Measurements from ENCODE around the gene RNF112. TPM values are rescaled to one million over a fixed set of nuclear protein-coding genes. Genes with fewer than 3 reads are reported as not detected.
"Not testable (repeated sequence)": the region's sequence is repeated elsewhere in the genome, so short reads cannot be mapped to it uniquely, and the experiment has no call there.

RNF112 gene
- total RNA-seq, 8 experiments from 2014 or later = 0.35 to 3.7 (median 1.7) TPM; not detected in 1

DNA sequence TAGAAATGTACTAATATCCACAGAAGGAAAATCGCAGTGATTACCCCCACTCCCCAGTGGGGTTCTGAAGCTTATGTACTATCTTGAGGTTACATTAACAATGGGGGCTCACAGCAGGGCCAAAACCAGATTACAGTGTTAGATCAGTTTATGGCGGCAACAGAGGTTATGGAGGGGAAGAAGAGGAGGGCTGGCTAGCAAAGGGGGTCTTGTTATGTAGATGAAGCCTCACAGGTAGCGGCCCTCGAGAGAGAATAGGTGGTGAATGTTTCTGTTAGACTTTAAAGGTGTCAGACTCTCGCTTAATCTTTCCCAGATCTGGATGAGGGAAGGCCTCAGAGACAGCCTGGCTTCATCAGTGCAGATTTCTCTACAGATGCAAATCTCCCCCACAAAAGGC lies 22.2 kb downstream of the RNF112 start:
- in situ Hi-C loops (cut with MboI; ENCODE audit: low pct_unique_long_range_greater_than_20kb in 2 of 9, low sequenced_read_pairs in 9 of 9, unreplicated experiment in 9 of 9) = loop anchor here in 2 of 9 experiments (10.0 to 25.0 kb wide), 2 partner anchors 68 to 171 kb away; partner anchors contain the start of gene B9D1 (in 1 of the 2)
- H3K4me3 ChIP-seq = no peak overlapping the region
- peaks cover 13 to 28% of the 10 kb centered on the region in 2 donors for H3K4me1 ChIP-seq (replicated peaks in 1 of 2)
- 0 to 87% (median 48%) methylated on average over 1 to 5 of the region's 5 CpGs; no CpG with 5 or more reads in 4 of the 10 experiments for WGBS, 10 experiments
- no peak overlapping the region for H3K27ac ChIP-seq
- ATAC-seq (replicated peaks in 6 of 8) = no peak

- H3K4me1 ChIP-seq (replicated peaks in 1 of 2) = peaks cover 13 to 28% of the 10 kb centered on the region in 2 donors
- WGBS, 10 experiments = 14 to 83% (median 67%) methylated on average over 1 to 2 of the region's 2 CpGs; no CpG with 5 or more reads in 5 of the 10 experiments
- in situ Hi-C loops (cut with MboI; ENCODE audit: low pct_unique_long_range_greater_than_20kb in 2 of 9, low sequenced_read_pairs in 9 of 9, unreplicated experiment in 9 of 9) = loop anchor here in 2 of 9 experiments (10.0 to 25.0 kb wide), 2 partner anchors 69 to 172 kb away; partner anchors contain the start of gene B9D1 (in 1 of the 2)
- no peak overlapping the region for H3K4me3 ChIP-seq
- ATAC-seq (replicated peaks in 6 of 8) = no peak
- H3K27ac ChIP-seq = no peak overlapping the region
Measured at GRCh38 chr17:19433727-19434340, 22.8 kb downstream of the RNF112 start.

DNA sequence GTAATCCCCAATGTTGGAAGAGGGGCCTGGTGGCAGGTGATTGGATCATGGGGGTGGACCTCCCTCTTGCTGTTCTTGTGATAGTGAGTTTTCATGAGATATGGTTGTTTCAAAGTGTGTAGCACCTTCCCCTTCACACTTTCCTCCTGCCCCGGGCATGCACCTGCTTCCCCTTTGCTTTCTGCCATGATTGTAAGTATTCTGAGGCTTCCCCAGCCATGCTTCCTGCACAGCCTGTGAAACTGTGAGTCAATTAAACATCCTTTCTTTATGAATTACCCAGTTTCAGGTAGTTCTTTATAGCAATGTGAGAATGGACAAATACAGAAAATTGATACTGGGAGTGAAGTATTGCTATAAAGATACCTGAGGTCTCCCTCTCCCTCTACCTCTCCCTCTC lies 29.4 kb downstream of the RNF112 start:
- ATAC-seq (replicated peaks in 6 of 8) = no peak
- Histone ChIP-seq H3K4me3 (no peak overlapping the region), H3K27ac (no peak overlapping the region), H3K4me1 (replicated peaks in 1 of 2) (no peaks in the 10 kb centered on the region)
- WGBS, 10 experiments = 75 to 100% (median 100%) methylated on average over 1 of the region's 1 CpG; no CpG with 5 or more reads in 3 of the 10 experiments
- in situ Hi-C loops (cut with MboI; ENCODE audit: low pct_unique_long_range_greater_than_20kb in 2 of 9, low sequenced_read_pairs in 9 of 9, unreplicated experiment in 9 of 9) = loop anchor here in 1 of 9 experiments (25.0 kb wide), 1 partner anchor 178 kb away; no protein-coding TSS in a partner anchor

- WGBS, 10 experiments = no CpG with 5 or more reads among the region's 25 CpGs
- not testable (repeated sequence) for H3K4me3 ChIP-seq; ATAC-seq (replicated peaks in 6 of 8); H3K4me1 ChIP-seq (replicated peaks in 1 of 2); H3K27ac ChIP-seq
- in situ Hi-C loops (cut with MboI; ENCODE audit: low pct_unique_long_range_greater_than_20kb in 2 of 9, low sequenced_read_pairs in 9 of 9, unreplicated experiment in 9 of 9) = loop anchor here in 1 of 9 experiments (25.0 kb wide), 1 partner anchor 179 kb away; no protein-coding TSS in a partner anchor
Measured at GRCh38 chr17:19441288-19441687, 30.3 kb downstream of the RNF112 start.

DNA sequence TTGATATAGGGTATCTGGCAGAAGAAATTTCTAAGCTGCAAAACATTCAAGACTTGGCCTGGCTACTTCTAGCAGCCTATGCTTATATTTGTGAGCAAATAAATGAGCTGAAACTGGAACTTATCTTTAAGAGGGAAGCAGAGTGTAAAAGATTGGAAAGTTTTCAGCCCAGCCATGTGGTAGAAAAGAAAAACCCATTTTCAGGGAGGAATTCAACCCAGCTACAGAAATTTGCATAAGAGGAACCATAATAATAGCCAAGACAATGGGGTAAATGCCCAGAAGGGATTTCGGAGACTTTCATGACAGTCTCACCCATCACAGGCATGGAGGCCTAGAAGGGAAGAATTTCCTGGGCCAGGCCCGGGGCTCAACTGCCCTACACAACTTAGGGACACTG lies 31.7 kb downstream of the RNF112 start:
- no peak for ATAC-seq (replicated peaks in 6 of 8)

DNA sequence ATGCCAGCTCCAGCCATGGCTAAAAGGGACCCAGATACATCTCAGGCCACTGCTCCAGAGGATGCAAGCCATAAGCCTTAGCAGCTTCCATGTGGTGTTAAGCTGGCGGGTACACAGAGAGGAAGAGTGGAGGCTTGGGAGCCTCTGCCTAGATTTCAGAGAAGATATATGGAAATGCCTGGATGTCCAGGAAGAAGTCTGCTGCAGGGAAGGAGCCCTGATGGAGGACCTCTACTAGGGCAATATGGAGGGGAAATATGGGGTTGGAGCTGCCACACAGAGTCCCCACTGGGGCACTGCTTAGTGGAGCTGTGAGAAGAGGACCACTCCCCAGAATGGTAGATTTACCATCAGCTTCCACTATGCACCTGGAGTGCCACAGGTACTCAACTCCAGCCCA lies 32.1 kb downstream of the RNF112 start:
- Histone ChIP-seq H3K4me3 (no peak overlapping the region), H3K27ac (no peak overlapping the region), H3K4me1 (replicated peaks in 1 of 2) (peaks cover 12 to 13% of the 10 kb centered on the region in 2 donors)
- ATAC-seq (replicated peaks in 6 of 8) = no peak
- in situ Hi-C loops (cut with MboI; ENCODE audit: low pct_unique_long_range_greater_than_20kb in 2 of 9, low sequenced_read_pairs in 9 of 9, unreplicated experiment in 9 of 9) = loop anchor here in 1 of 9 experiments (25.0 kb wide), 1 partner anchor 181 kb away; no protein-coding TSS in a partner anchor
- 100% methylated on average over 1 of the region's 1 CpG; no CpG with 5 or more reads in 7 of the 10 experiments for WGBS, 10 experiments

More for the DNA sequence above, 31.7 kb downstream of the RNF112 start:
- in situ Hi-C loops (cut with MboI; ENCODE audit: low pct_unique_long_range_greater_than_20kb in 2 of 9, low sequenced_read_pairs in 9 of 9, unreplicated experiment in 9 of 9) = loop anchor here in 1 of 9 experiments (25.0 kb wide), 1 partner anchor 180 kb away; no protein-coding TSS in a partner anchor
- Histone ChIP-seq H3K27ac (no peak overlapping the region), H3K4me1 (replicated peaks in 1 of 2) (peaks cover 8% of the 10 kb centered on the region in 2 donors), H3K4me3 (no peak overlapping the region)
- WGBS, 10 experiments = 0 to 100% (median 51%) methylated on average over 1 to 2 of the region's 2 CpGs; no CpG with 5 or more reads in 4 of the 10 experiments

GRCh38 chr17:19445105-19445504 lies 34.1 kb downstream of the RNF112 start:
- no peak overlapping the region for H3K27ac ChIP-seq
- H3K4me1 ChIP-seq (replicated peaks in 1 of 2) = peaks cover 24 to 25% of the 10 kb centered on the region in 2 donors
- in situ Hi-C loops (cut with MboI; ENCODE audit: low pct_unique_long_range_greater_than_20kb in 2 of 9, low sequenced_read_pairs in 9 of 9, unreplicated experiment in 9 of 9) = loop anchor here in 2 of 9 experiments (5.0 to 25.0 kb wide), 3 partner anchors 68 to 183 kb away; partner anchors contain the start of genes B9D1 (in 1 of the 2) and MAPK7 (in 1 of the 2)
- no peak for ATAC-seq (replicated peaks in 6 of 8)
- WGBS, 10 experiments = 67 to 100% (median 86%) methylated on average over 1 to 2 of the region's 2 CpGs
- H3K4me3 ChIP-seq = no peak overlapping the region

- H3K27ac ChIP-seq; ATAC-seq (replicated peaks in 6 of 8); H3K4me3 ChIP-seq: not testable (repeated sequence)
- in situ Hi-C loops (cut with MboI; ENCODE audit: low pct_unique_long_range_greater_than_20kb in 2 of 9, low sequenced_read_pairs in 9 of 9, unreplicated experiment in 9 of 9) = loop anchor here in 2 of 9 experiments (5.0 to 25.0 kb wide), 3 partner anchors 69 to 184 kb away; partner anchors contain the start of genes B9D1 (in 1 of the 2) and MAPK7 (in 1 of the 2)
- 0 to 72% (median 36%) methylated on average over 1 to 5 of the region's 26 CpGs; no CpG with 5 or more reads in 2 of the 10 experiments for WGBS, 10 experiments
- H3K4me1 ChIP-seq (replicated peaks in 1 of 2) = peaks cover 24 to 25% of the 10 kb centered on the region in 2 donors
Measured at GRCh38 chr17:19446577-19446976, 35.5 kb downstream of the RNF112 start.

DNA sequence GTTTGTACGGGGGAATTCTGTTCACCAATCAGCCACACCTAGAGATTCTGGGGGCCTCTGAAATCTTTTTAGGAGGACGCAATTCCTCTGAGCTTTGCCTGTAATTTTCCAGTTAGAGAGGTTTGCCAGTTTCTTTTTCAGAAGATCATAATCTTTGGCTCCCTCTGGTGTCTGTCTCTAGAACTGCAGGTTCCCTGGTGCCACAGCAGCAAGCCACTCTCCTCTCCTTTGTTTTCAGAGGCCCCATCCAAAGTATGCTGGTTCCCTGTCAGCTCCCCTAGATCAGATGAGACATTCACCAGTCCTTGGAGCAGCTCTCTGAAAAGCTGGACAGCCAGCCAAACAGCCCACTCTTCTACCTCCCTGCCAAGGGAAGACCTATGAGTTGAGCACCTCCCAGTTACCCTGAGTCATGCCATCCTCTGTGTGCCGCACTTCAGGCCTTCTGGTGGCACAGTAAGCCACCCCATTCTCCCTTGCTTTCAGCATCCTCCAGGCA lies 36.1 kb downstream of the RNF112 start:
- Histone ChIP-seq H3K4me1 (replicated peaks in 1 of 2) (peaks cover 24 to 25% of the 10 kb centered on the region in 2 donors), H3K4me3 (no peak overlapping the region), H3K27ac (no peak overlapping the region)
- ATAC-seq (replicated peaks in 6 of 8) = peak in 7 of 8 experiments; percentile 5 to 49 (median 39)
- WGBS, 10 experiments = 0 to 60% (median 0%) methylated on average over 1 to 3 of the region's 3 CpGs; no CpG with 5 or more reads in 1 of the 10 experiments
- in situ Hi-C loops (cut with MboI; ENCODE audit: low pct_unique_long_range_greater_than_20kb in 2 of 9, low sequenced_read_pairs in 9 of 9, unreplicated experiment in 9 of 9) = loop anchor here in 2 of 9 experiments (5.0 to 25.0 kb wide), 3 partner anchors 70 to 185 kb away; partner anchors contain the start of genes B9D1 (in 1 of the 2) and MAPK7 (in 1 of the 2)

DNA sequence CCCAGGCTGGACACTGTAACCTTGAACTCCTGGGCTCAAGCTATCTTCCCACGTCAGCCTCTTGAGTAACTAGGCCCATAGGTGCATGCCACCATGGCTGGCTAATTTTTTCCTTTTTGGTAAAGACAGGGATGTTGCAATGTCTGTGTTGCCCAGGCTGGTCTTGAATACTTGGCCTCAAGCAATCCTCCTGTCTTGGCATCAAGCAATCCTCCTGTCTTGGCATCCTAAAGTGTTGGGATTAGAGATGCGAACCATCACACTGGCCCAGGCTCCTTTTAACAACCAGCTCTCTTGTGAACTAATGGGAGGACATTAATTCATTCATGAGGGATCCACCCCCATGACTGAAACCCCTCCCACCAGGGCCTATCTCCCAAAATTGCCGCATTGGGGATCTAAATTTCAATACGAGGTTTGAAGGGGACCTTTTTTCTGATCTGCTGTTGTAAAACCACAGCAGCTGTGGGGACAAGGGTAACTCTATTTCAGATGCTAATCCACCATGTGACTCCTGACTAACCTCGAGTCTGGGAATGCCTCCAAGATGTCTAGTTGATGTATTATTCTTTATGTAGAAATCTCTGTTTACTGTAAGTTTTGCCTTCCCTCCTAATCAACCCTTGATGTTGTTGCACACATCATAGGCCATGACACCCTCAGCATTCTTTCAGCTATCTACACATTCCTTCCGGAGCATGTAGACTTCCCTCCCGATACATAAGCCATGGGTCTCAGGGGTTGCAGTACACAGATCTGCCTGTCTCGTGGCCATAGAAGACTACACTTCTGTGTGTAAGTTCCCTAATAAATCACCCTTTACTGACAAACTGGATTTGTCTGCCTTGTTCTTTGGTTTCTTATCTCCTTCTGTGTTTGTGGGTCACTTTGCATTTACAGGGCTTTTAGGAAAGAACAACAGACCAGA lies 37.6 kb downstream of the RNF112 start:
- H3K4me1 ChIP-seq (replicated peaks in 1 of 2) = peaks cover 24 to 25% of the 10 kb centered on the region in 2 donors
- in situ Hi-C loops (cut with MboI; ENCODE audit: low pct_unique_long_range_greater_than_20kb in 2 of 9, low sequenced_read_pairs in 9 of 9, unreplicated experiment in 9 of 9) = loop anchor here in 2 of 9 experiments (5.0 to 25.0 kb wide), 3 partner anchors 71 to 186 kb away; partner anchors contain the start of genes B9D1 (in 1 of the 2) and MAPK7 (in 1 of the 2)
- H3K4me3 ChIP-seq = no peak overlapping the region
- 0 to 70% (median 28%) methylated on average over 1 to 6 of the region's 8 CpGs for WGBS, 10 experiments
- peak; percentile 90 to 95 (median 94) for ATAC-seq (replicated peaks in 6 of 8)
- H3K27ac ChIP-seq = peak overlapping the region; percentile 28 to 58

DNA sequence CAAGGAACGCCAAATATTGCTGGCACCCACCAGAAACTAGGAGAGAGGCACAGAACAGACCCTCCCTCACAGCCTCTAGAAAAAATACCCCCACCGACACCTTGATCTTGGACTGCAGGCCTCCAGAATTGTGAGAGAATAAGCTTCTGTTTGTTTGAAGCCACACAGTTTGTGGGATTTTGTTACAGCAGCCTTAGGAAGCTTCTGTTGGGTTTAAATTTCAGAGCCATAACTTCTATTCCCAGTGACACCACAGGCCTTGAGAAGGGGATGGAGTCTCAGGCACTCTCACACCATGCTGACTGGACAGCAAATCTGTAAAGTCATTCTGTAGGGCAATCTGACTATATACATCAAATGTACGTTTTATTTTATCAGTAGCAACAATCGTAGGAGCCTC lies 38.6 kb downstream of the RNF112 start:
- no peak for ATAC-seq (replicated peaks in 6 of 8)
- peak overlapping the region in 1 of 2 donors; percentile 6 for H3K27ac ChIP-seq
- H3K4me3 ChIP-seq = no peak overlapping the region
- peaks cover 24 to 25% of the 10 kb centered on the region in 2 donors for H3K4me1 ChIP-seq (replicated peaks in 1 of 2)
- in situ Hi-C loops (cut with MboI; ENCODE audit: low pct_unique_long_range_greater_than_20kb in 2 of 9, low sequenced_read_pairs in 9 of 9, unreplicated experiment in 9 of 9) = loop anchor here in 3 of 9 experiments (5.0 to 25.0 kb wide), 4 partner anchors 72 to 187 kb away; partner anchors contain the start of genes B9D1 (in 2 of the 3) and MAPK7 (in 1 of the 3)
- whole genome bisulfite sequencing, 10 experiments = 71 to 100% (median 94%) methylated on average over 1 to 4 of the region's 4 CpGs; no CpG with 5 or more reads in 1 of the 10 experiments

DNA sequence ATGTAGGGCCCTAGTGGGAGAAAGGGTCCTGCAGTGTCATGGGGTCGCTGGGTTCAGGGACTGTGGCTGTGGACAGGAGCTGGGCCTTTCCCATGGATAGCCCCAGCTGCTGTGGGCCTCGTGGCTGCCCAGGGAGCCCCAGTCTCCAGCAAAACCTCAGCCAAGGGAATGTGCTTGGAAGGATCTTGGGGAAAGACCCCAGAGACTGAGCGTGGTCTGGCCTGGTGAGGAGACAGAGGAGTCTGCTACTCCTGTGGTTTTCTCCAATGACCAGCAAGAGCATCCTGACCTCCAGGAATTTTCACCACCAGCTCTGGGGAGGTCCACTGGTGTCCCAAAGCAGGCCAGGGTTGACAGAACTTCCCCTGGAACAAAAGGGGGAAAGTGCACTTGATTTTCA lies 42.3 kb downstream of the RNF112 start:
- no peak for ATAC-seq (replicated peaks in 6 of 8)
- in situ Hi-C loops (cut with MboI; ENCODE audit: low pct_unique_long_range_greater_than_20kb in 2 of 9, low sequenced_read_pairs in 9 of 9, unreplicated experiment in 9 of 9) = loop anchor here in 1 of 9 experiments (25.0 kb wide), 1 partner anchor 91 kb away; the partner anchor contains the start of gene B9D1
- no peak overlapping the region for H3K4me3 ChIP-seq
- no peak overlapping the region for H3K27ac ChIP-seq
- H3K4me1 ChIP-seq (replicated peaks in 1 of 2) = peaks cover 10 to 11% of the 10 kb centered on the region in 2 donors
- 34 to 73% (median 59%) methylated on average over 1 to 3 of the region's 3 CpGs; no CpG with 5 or more reads in 6 of the 10 experiments for WGBS, 10 experiments
